Measurements from ENCODE around the gene GRAP.
A peak's percentile ranks its signal among the peaks of the same experiment; 100 is the strongest.
"Not testable (repeated sequence)": the region's sequence is repeated elsewhere in the genome, so short reads cannot be mapped to it uniquely, and the experiment has no call there.

Gene GRAP
- 9.3 to 110 reads per million in 2 experiments for total RNA-seq

GRCh38 chr17:19046782-19047375 is at the start of gene GRAP:
Gene GRAP (minus strand): TSS chr17:19046957. CDS start chr17:19046926, 31 bp downstream.
- DNase-seq (ENCODE audit: low read depth), result not testable (repeated sequence)

- not testable (repeated sequence) for DNase-seq (ENCODE audit: low read depth)
These were observed 47.1 kb upstream of the GRAP start for GRCh38 chr17:19093684-19094438.

- not testable (repeated sequence) for DNase-seq (ENCODE audit: low read depth)
These were observed 46.3 kb upstream of the GRAP start for GRCh38 chr17:19092737-19093683.

- not testable (repeated sequence) for DNase-seq (ENCODE audit: low read depth)
These were observed 43.5 kb upstream of the GRAP start for GRCh38 chr17:19090058-19090772.

GRCh38 chr17:19088804-19089685 is 42.3 kb upstream of the GRAP start:
- not testable (repeated sequence) for DNase-seq (ENCODE audit: low read depth)

GRCh38 chr17:19077386-19077785 is 30.6 kb upstream of the GRAP start:
- DNase-seq (ENCODE audit: low read depth), result not testable (repeated sequence)

- DNase-seq (ENCODE audit: low read depth), result peak; percentile 1
These were observed 29.8 kb upstream of the GRAP start for GRCh38 chr17:19076398-19077192.

GRCh38 chr17:19070318-19071168 is 23.8 kb upstream of the GRAP start:
- not testable (repeated sequence) for DNase-seq (ENCODE audit: low read depth)

- not testable (repeated sequence) for DNase-seq (ENCODE audit: low read depth)
These were observed 17.6 kb upstream of the GRAP start for GRCh38 chr17:19064378-19064777.

- DNase-seq (ENCODE audit: low read depth), result peak; percentile 72
These were observed 16.7 kb upstream of the GRAP start for GRCh38 chr17:19063326-19063956.

- not testable (repeated sequence) for DNase-seq (ENCODE audit: low read depth)
These were observed 16.1 kb upstream of the GRAP start for GRCh38 chr17:19062718-19063325.

- peak; percentile 27 for DNase-seq (ENCODE audit: low read depth)
These were observed 15.4 kb upstream of the GRAP start for GRCh38 chr17:19062009-19062717.

GRCh38 chr17:19055447-19055846 is 8.7 kb upstream of the GRAP start:
- not testable (repeated sequence) for DNase-seq (ENCODE audit: low read depth)

- not testable (repeated sequence) for DNase-seq (ENCODE audit: low read depth)
These were observed 2.1 kb upstream of the GRAP start for GRCh38 chr17:19048826-19049225.

GRCh38 chr17:19047510-19047909 is 753 bp upstream of the GRAP start:
- DNase-seq (ENCODE audit: low read depth), result not testable (repeated sequence)

GRCh38 chr17:19044643-19045042 is 2.1 kb downstream of the GRAP start:
- DNase-seq (ENCODE audit: low read depth), result not testable (repeated sequence)

GRCh38 chr17:19043032-19043431 is 3.7 kb downstream of the GRAP start:
- not testable (repeated sequence) for DNase-seq (ENCODE audit: low read depth)

Data from T follicular helper cell (primary cell).